Keratinocyte (primary cell): ENCODE data around the gene GPM6B. TPM values are rescaled to one million over a fixed set of nuclear protein-coding genes. Genes with fewer than 3 reads are reported as not detected.

Experiments used
- DNase-seq: peaks from one replicate; pipeline ENCODE4 v3.0.0-alpha.2; 2011; ENCODE audit warnings: low read depth, missing footprints, low spot score
- FAIRE-seq: peaks from 2 replicates; lab custom pipeline; 2011; peaks lifted over from hg19 to GRCh38; lab: Jason Lieb, UNC
- H2AFZ ChIP-seq: 2 replicates; pipeline ENCODE4 v1.6.0; 2012; ENCODE audit warnings: low read length, control low read depth, inconsistent platforms; ENCODE audit not compliant: control insufficient read depth
- H3K27ac ChIP-seq: 2 replicates; pipeline ENCODE4 v1.5.1; 2011; ENCODE audit warnings: low read length; ENCODE audit not compliant: control insufficient read depth, insufficient read depth
- H3K27me3 ChIP-seq: 3 replicates; pipeline ENCODE4 v1.6.0; 2011; ENCODE audit warnings: low read length; ENCODE audit not compliant: control insufficient read depth, insufficient read depth; ENCODE audit errors: extremely low read depth
- H3K36me3 ChIP-seq, 2 experiments: 2 replicates in 1 of 2; 3 replicates in 1 of 2; pipeline ENCODE4 v1.5.1; 2011; ENCODE audit warnings: low read length in 2 of 2, mild to moderate bottlenecking in 1 of 2; ENCODE audit not compliant: control insufficient read depth in 2 of 2, insufficient read depth in 2 of 2; ENCODE audit errors: extremely low read depth in 1 of 2
- H3K4me1 ChIP-seq: 3 replicates; pipeline ENCODE4 v1.5.1; 2011; ENCODE audit warnings: low read length; ENCODE audit not compliant: control insufficient read depth, insufficient read depth; ENCODE audit errors: extremely low read depth
- H3K4me2 ChIP-seq: 3 replicates; pipeline ENCODE4 v1.6.0; 2011; ENCODE audit warnings: low read depth, low read length; ENCODE audit not compliant: control insufficient read depth, insufficient read depth; ENCODE audit errors: extremely low read depth
- H3K4me3 ChIP-seq, 3 experiments: fragments of 200-600 bp in 1 of 3; sonication (generic) in 1 of 3; 2 replicates in 2 of 3; 3 replicates in 1 of 3; pipeline ENCODE4 v1.5.1; 2011 to 2016; ENCODE audit warnings: low read length in 3 of 3, mild to moderate bottlenecking in 3 of 3, control low read depth in 2 of 3, inconsistent platforms in 1 of 3, low read depth in 1 of 3, mixed read lengths in 1 of 3, mixed run types in 1 of 3, moderate library complexity in 1 of 3; ENCODE audit not compliant: control insufficient read depth in 2 of 3, insufficient read depth in 2 of 3; ENCODE audit errors: extremely low read depth in 1 of 3
- H3K79me2 ChIP-seq: 2 replicates; pipeline ENCODE4 v1.6.0; 2012; ENCODE audit warnings: low read length; ENCODE audit not compliant: control insufficient read depth, insufficient read depth
- H3K9ac ChIP-seq: 3 replicates; pipeline ENCODE4 v1.6.0; 2011; ENCODE audit warnings: low read length; ENCODE audit not compliant: control insufficient read depth, insufficient read depth; ENCODE audit errors: extremely low read depth
- H3K9me1 ChIP-seq: 3 replicates; pipeline ENCODE4 v1.6.0; 2011; ENCODE audit warnings: low read length; ENCODE audit not compliant: control insufficient read depth, insufficient read depth; ENCODE audit errors: extremely low read depth
- H3K9me3 ChIP-seq: 2 replicates; pipeline ENCODE4 v1.5.1; 2012; ENCODE audit warnings: low read depth, low read length; ENCODE audit not compliant: control insufficient read depth
- H4K20me1 ChIP-seq: 3 replicates; pipeline ENCODE4 v1.6.0; 2011; ENCODE audit warnings: low read length; ENCODE audit not compliant: control insufficient read depth, insufficient read depth; ENCODE audit errors: extremely low read depth
- CTCF ChIP-seq, 3 experiments: IDR thresholded peaks in 1 of 3; conservative IDR thresholded peaks in 1 of 3; optimal IDR thresholded peaks in 1 of 3; 2 replicates in 2 of 3; 3 replicates in 1 of 3; pipeline versions ENCODE3 to v1.5.1; 2011; ENCODE audit warnings: low read length in 3 of 3, mild to moderate bottlenecking in 3 of 3, moderate library complexity in 2 of 3, control low read depth in 1 of 3, inconsistent platforms in 1 of 3; ENCODE audit not compliant: insufficient read depth in 2 of 3; ENCODE audit errors: extremely low read depth in 1 of 3
- EZH2 ChIP-seq: IDR thresholded peaks from one replicate; pipeline ENCODE4 v1.6.1; 2012; ENCODE audit warnings: inconsistent platforms, mild to moderate bottlenecking, low read length, moderate library complexity
- dilution Hi-C: fragments of 300-500 bp; cut with MboI; formaldehyde crosslinking; loops from one replicate; pipeline ENCODE4 v1.7.0; 2020; ENCODE audit warnings: low sequenced_read_pairs; ENCODE audit not compliant: extremely low pct_ligation_motif_present
- polyA plus RNA-seq, 5 experiments: library from polyadenylated mRNA; depleted of rRNA in 3 of 5; stranded (reverse) in 3 of 5; stranded (forward) in 1 of 5; unstranded in 1 of 5; fragments of >200 nt; gene quantifications; 1 replicate in 1 of 5; 2 replicates in 3 of 5; 3 replicates in 1 of 5; pipeline versions ENCODE4 v1.2.1 to v1.2.3, GENCODE V29; 2011 to 2012; ENCODE audit warnings: missing spikeins in 2 of 5, low read depth in 1 of 5, low replicate concordance in 1 of 5

GPM6B gene
- polyA plus RNA-seq, 1 donor (not counting 4 experiments of a cell fraction or from before 2014, with no cell fraction given), result 0.26 TPM

DNA sequence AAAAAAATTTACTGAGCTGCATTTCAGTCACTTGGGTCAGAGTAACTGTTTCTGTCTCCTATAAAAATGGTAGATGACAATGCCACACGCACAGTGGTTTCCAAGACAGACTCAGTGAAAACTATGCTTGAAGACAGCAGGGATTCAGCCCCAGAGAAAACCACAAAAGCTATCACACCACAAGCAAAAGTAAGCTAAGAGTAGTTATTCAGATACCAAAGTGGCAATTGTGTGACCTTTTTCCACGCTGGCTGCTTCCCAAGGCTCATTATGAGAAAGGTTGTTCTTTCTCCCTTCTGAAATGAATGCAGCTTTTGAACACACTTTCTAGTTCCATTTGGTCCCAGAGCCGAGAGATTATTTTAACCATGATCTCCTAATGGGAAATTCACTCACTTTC is 46.4 kb upstream of the GPM6B start:
- peaks cover 12% of the 10 kb centered on the region for H3K27me3 ChIP-seq
- H4K20me1 ChIP-seq, result no peaks in the 10 kb centered on the region
- dilution Hi-C loops, result no loop called here
- no peaks in the 10 kb centered on the region for H3K4me1 ChIP-seq
- H3K4me2 ChIP-seq, result no peak overlapping the region
- H3K36me3 ChIP-seq, result no peaks in the 10 kb centered on the region
- DNase-seq (no peak), FAIRE-seq (no peak)
- H3K27ac ChIP-seq, result no peak overlapping the region
- no peaks in the 10 kb centered on the region for H3K9me3 ChIP-seq
- no peaks in the 10 kb centered on the region for H3K9me1 ChIP-seq
- H2AFZ ChIP-seq, result no peak overlapping the region
- H3K4me3 ChIP-seq, result no peak overlapping the region
- H3K9ac ChIP-seq, result no peak overlapping the region
- TF ChIP-seq EZH2 (no peak), CTCF (optimal IDR thresholded peaks at IDR 0.05 in 1 of 3, IDR thresholded peaks at IDR 0.05 in 1 of 3, conservative IDR thresholded peaks at IDR 0.05 in 1 of 3; ENCODE audit: extremely low read depth in 1 of 3, insufficient read depth in 2 of 3, low read length in 3 of 3) (no peak)
- H3K79me2 ChIP-seq, result no peaks in the 10 kb centered on the region

- Histone ChIP-seq H3K79me2 (no peaks in the 10 kb centered on the region), H3K4me2 (no peak overlapping the region), H3K9me1 (no peaks in the 10 kb centered on the region), H3K27me3 (peaks cover 8% of the 10 kb centered on the region), H2AFZ (no peak overlapping the region), H3K9me3 (no peaks in the 10 kb centered on the region), H4K20me1 (no peaks in the 10 kb centered on the region), H3K4me3 (no peak overlapping the region), H3K36me3 (no peaks in the 10 kb centered on the region), H3K4me1 (no peaks in the 10 kb centered on the region), H3K9ac (no peak overlapping the region), H3K27ac (no peak overlapping the region)
- dilution Hi-C loops, result no loop called here
- no peak for FAIRE-seq
- no peak for DNase-seq
- TF ChIP-seq CTCF (optimal IDR thresholded peaks at IDR 0.05 in 1 of 3, IDR thresholded peaks at IDR 0.05 in 1 of 3, conservative IDR thresholded peaks at IDR 0.05 in 1 of 3; ENCODE audit: extremely low read depth in 1 of 3, insufficient read depth in 2 of 3, low read length in 3 of 3), result no peak
- no peak for TF ChIP-seq EZH2
These were observed 42.8 kb upstream of the GPM6B start for GRCh38 chrX:13859724-13860123.
